ENCODE measurements around the gene ALDH3B1.
A peak's percentile ranks its signal among the peaks of the same experiment; 100 is the strongest.

Gene ALDH3B1

GRCh38 chr11:67998150-67999045 is 11.7 kb upstream of the ALDH3B1 start:
- no peaks in the 10 kb centered on the region; the same call in none of the 2 replicates for H3K4me1 ChIP-seq
- no peak for TF ChIP-seq CTCF (IDR thresholded peaks at IDR 0.05; ENCODE audit: low read depth, low read length)
- H3K27me3 ChIP-seq: no peaks in the 10 kb centered on the region
- H3K9me3 ChIP-seq: no peaks in the 10 kb centered on the region
- no peaks in the 10 kb centered on the region for H3K36me3 ChIP-seq
- H3K4me3 ChIP-seq (ENCODE audit: low read depth, low read length): no peak overlapping the region
- no peak for DNase-seq

- Histone ChIP-seq H3K36me3 (no peaks in the 10 kb centered on the region), H3K4me1 (no peaks in the 10 kb centered on the region; the same call in none of the 2 replicates), H3K4me3 (ENCODE audit: low read depth, low read length) (no peak overlapping the region), H3K27me3 (no peaks in the 10 kb centered on the region), H3K9me3 (no peaks in the 10 kb centered on the region)
- TF ChIP-seq CTCF (IDR thresholded peaks at IDR 0.05; ENCODE audit: low read depth, low read length): no peak
- DNase-seq: no peak
Observed at GRCh38 chr11:67999201-67999629, 10.9 kb upstream of the ALDH3B1 start.

- Histone ChIP-seq H3K36me3 (no peaks in the 10 kb centered on the region), H3K4me1 (no peaks in the 10 kb centered on the region; the same call in none of the 2 replicates), H3K9me3 (no peaks in the 10 kb centered on the region), H3K4me3 (ENCODE audit: low read depth, low read length) (no peak overlapping the region), H3K27me3 (no peaks in the 10 kb centered on the region)
- no peak for DNase-seq
- TF ChIP-seq CTCF (IDR thresholded peaks at IDR 0.05; ENCODE audit: low read depth, low read length): no peak
Observed at GRCh38 chr11:67999704-68000103, 10.4 kb upstream of the ALDH3B1 start.

- no peaks in the 10 kb centered on the region for H3K36me3 ChIP-seq
- H3K9me3 ChIP-seq: no peaks in the 10 kb centered on the region
- H3K4me3 ChIP-seq (ENCODE audit: low read depth, low read length): no peak overlapping the region
- DNase-seq: no peak
- no peaks in the 10 kb centered on the region for H3K27me3 ChIP-seq
- no peak for TF ChIP-seq CTCF (IDR thresholded peaks at IDR 0.05; ENCODE audit: low read depth, low read length)
- no peaks in the 10 kb centered on the region; the same call in 1 of the 2 replicates for H3K4me1 ChIP-seq
Observed at GRCh38 chr11:68002575-68002937, 7.6 kb upstream of the ALDH3B1 start.

- Histone ChIP-seq H3K9me3 (no peaks in the 10 kb centered on the region), H3K36me3 (no peaks in the 10 kb centered on the region), H3K27me3 (no peaks in the 10 kb centered on the region), H3K4me1 (no peaks in the 10 kb centered on the region; the same call in 1 of the 2 replicates), H3K4me3 (ENCODE audit: low read depth, low read length) (peak overlapping the region; percentile 59; the same call in 1 of the 2 replicates)
- no peak for TF ChIP-seq CTCF (IDR thresholded peaks at IDR 0.05; ENCODE audit: low read depth, low read length)
- DNase-seq: no peak
Observed at GRCh38 chr11:68002938-68003845, 6.9 kb upstream of the ALDH3B1 start.
